Activated CD8-positive, alpha-beta memory T cell treated with anti-CD3 and anti-CD28 coated beads for 24 hours (primary cell): Measurements from ENCODE around the gene RETREG3.

Experiments used
- DNase-seq: peaks from one replicate; pipeline ENCODE4 v3.0.0-alpha.2; 2020

The RETREG3 gene

DNA sequence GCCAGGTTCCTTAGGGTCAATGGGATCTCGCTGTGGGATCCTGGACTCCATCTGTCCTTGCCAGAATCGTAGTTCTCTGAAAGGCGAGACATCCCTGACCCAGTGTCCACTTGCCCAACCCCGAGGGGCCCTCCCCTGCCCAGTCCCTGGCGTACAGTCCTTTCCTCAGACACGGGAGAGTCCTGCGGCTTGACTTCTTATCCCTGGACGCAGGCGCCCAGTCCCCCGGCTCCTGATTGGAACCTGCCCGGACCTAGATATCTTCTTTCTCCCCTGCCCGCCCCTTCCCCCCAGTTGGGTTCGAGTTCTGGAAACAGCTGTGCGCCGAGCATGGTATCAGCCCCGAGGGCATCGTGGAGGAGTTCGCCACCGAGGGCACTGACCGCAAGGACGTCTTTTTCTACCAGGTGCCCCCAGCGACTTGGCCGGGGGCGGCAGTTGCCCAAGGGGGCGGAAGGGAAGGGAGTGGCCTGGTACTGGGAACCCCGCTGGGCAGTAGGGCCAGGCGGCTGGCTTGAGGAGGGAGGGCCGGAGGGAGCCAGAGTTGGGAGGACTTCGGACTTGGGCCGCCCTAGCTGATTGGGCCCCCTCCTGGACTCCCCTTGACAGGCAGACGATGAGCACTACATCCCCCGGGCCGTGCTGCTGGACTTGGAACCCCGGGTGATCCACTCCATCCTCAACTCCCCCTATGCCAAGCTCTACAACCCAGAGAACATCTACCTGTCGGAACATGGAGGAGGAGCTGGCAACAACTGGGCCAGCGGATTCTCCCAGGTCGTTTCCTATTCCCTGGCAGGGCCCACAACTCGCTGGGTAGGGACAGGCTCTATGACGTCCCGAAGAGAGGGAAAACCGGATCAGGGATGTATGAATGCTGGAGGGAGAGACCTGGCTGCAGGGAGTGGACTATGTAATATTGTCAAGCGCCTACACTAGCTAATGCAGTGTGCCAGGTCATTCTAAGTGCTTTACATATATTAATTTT, 934 bp upstream of the RETREG3 start:
- peak; percentile 60 for DNase-seq

DNA sequence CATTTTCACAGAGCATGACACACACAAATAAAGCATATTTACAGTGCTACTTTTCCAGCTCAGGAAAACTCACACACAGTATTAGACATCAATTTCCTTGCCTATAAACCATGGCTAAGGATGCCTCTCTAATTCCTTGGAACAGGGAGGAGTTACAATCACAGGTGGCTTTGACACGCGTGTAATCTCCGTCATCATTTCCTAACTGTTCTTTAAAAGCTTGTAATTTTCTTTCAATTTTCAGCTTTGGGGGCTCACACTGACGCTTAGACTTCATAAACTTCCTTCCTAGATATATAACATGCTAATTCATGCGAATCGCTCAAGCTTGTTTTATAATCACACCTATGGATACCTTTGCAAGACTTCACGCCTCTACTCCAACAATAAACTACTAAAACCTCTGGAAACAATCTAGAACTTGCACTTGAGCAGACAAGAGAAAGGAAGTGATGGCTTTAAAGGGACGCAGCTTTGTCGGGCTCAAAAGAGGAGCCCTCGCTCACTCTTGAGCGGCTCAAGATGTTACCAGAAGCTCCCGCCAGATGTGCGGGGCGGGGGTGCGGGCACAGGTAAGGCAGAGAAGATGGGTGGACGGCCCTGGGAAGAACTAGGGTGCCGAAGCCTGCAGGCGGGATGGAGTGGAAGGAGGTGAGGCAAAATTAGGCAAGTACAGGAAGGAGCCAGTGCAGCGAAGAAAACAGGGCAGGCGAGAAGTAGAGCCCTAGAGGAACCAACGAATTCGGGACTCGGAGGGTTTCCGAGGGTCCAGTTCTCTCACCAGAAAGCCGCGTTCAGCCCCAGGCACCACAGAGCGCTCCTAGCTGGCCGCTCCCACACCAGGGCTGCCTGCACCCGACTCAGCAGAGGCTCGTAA, 631 bp downstream of the RETREG3 start:
- no peak for DNase-seq

DNA sequence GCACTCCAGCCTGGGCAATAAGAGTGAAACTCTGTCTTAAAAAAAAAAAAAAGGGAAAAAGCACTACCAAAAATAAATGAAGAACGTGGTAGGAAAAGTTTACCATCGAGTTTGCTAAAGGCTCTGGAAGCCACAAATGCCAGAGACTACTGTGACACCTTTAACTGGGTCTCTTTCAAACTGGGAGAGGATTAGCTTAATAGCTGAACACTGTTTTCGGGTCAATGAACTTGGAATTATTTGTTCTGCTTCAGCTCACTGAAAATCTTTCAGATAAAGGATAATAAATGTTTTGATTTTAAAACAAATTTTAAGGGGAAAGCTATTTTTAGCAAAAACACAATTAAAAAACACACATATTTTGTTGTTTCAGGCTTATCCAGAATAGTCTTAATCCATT, 1.4 kb downstream of the RETREG3 start:
- no peak for DNase-seq

DNA sequence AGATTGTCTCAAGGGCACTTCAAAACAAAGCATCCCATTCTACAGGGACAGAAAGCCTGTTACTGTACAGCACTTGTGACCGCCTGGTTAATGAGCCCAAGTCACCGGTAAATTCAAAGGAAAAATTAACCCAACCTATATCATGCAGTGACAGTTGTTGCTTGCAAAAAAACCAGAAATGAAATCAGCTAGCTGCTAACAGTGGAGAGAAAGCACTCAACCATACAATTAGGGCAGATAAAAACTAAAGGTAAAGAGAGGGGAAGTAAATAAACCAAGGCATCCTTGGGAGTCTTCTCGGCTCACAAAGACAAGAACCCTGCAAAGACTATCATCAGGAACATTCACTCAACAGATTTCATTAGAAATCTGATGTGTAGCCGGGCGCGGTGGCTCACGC, 5.9 kb downstream of the RETREG3 start:
- DNase-seq = no peak

DNA sequence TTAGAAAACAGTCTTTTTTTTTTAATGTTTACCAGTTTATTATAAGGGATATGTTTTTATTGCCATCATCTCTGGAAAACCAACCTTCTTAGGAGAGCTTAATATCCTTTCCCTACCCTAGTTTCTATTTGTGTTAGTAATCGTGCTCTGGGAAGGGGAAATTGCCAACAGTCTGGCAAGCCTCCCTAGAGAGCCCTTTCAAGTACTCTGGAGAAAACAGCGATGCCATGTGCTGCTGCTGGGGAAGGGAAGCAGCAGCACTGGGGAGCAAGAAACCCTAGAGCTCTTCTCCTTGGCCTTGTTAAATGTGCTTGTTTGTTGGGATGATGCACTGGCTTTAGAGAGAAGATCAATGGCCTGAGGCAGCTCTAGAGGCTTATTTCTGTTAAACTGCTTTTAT, 10.3 kb downstream of the RETREG3 start:
- no peak for DNase-seq

DNA sequence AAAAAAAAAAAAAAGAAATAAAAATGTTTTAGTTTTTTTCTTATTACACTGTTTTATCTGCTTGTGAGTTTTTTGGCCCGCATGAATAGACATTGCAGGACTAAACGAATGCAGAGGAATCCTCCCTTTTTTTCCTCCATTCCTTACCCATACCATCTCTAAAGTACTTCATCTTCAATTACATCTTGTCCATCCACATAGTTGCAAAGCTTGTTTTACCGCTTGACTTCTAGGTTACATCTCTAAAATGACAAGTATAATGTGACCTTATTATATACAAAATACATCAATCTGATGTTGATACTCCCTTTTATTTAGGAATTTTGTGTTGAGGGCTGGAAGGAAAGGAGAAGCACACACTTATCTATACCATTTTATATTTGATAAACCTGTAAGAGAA, 12.8 kb downstream of the RETREG3 start:
- no peak for DNase-seq

DNA sequence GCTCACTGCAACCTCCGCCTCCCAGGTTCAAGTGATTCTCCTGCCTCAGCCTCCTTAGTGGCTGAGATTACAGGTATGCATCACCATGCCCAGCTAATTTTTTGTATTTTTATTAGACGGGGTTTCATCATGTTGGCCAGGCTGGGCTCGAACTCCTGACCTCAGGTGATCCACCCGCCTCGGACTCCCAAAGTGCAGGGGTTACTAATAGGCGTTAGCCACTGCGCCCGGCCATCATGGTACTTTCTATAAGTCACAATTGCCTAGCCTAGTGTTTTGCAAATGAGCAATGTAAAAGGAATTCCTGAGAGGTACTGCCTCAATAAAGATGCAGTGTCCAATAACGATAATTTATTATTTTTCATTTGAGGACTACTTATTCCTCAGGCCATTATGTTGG, 17.8 kb downstream of the RETREG3 start:
- DNase-seq = no peak

DNA sequence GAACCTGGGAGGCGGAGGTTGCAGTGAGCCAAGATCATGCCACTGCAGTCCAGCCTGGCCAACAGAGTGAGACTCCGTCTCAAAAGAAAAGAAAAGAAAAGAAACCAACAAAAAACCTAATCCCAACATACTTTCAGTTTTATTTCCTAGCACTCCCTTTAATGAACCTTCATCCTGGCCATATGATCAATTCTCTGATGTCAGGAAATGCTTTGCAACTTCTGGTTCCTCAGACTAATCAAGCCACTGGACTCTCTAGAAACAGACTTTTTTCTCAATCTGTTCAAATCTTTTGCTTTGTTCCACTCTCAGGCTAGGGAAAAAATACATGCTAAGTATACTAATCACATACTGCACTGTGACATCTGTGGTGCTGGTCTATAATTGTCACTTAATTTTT, 18.3 kb downstream of the RETREG3 start:
- no peak for DNase-seq

DNA sequence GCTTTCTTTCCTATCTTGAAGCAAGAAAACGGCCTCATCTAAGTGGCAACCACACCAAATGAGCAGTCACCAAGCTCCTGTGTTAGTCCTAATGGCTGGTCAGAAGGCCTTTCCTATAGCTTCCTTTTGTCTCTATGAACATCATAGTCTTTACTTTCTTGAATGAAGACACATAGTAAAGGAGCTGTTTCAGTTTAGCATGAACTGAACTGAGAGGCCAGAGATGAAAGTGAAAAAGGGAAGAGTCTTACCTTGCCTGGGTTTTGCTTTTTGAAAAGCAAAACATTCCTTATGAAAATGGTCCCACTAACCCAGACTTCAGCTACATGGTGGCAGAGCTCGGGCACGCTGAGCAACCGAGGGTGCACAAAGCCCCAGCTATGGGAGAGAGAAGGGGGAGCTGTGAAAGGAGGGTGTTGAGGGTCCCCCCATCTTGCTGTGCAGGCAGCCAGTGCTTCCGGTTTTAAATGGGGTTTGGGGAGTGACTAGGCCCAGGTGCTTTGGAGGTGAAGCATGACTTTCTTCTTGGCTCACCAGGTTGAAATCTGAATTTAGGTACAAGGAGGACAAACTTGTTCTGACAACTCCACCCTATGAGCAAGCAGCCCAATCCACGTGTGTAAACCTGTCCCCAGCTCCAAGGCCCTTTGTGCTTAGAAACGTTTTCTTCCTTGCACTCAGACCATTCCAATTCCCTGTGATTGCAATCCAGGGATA, 22.5 kb downstream of the RETREG3 start:
- DNase-seq = no peak

DNA sequence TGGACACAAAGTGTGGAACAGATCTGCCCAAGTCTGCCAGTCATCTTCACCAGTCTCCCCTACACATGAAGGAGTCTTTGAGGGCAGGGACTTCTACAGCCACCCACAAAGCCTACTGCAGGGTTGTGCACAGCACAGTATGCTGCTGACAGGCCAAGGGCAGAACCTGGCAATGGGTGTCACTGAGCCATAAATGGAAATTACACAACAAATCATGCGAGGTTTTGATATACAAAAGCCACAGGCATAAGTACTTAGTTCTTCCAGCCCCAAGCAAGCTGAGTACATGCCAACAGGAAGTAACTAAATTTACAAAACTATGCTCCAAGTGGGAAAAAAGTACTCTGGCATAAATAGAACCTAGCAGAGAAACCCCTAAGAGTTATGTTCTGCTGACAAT, 23.8 kb downstream of the RETREG3 start:
- DNase-seq = no peak

DNA sequence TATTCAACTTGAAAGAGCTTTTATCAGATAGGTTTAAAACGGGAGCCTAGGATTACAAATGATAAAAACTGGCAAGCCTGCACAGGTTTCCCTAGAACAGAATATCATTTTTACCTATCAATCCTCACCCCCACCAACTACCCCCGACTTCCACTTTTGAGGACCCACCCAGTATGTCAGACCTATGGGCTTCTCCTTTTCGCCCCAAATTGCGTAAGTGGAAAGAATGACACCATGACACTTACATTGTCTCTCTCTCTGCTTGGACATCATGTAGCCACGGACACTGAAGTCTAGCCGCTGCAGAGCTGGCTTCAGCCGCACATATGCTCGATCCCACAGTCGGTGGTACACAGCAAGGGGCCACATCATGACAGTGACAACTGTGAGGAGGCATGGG, 24.3 kb downstream of the RETREG3 start:
- no peak for DNase-seq

DNA sequence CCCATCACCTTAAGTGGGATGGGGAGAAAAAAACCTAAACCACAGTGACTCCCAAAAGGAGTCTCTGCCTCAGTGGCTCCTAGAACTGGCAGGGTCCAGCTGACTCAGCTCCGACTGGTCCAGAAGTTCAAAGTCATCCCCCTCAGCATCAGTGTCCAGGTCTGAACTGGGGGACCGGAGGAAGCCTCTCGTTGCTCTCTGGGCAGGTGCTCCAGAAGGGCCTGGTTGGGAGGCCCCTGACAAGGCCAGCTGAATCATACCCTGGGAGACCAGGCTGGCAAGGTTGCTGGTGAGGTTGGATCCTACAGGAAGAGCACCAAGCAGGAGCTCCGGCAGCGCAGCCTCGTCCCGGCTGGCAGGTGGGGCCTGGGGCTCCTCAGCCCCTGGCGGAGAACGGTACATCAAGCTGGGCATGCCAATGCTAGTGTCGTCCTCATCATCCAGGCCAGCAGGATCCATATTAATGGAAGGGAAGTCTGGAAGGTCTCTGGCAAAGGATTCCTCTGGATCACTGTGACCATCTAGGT, 27.4 kb downstream of the RETREG3 start:
- DNase-seq = no peak

DNA sequence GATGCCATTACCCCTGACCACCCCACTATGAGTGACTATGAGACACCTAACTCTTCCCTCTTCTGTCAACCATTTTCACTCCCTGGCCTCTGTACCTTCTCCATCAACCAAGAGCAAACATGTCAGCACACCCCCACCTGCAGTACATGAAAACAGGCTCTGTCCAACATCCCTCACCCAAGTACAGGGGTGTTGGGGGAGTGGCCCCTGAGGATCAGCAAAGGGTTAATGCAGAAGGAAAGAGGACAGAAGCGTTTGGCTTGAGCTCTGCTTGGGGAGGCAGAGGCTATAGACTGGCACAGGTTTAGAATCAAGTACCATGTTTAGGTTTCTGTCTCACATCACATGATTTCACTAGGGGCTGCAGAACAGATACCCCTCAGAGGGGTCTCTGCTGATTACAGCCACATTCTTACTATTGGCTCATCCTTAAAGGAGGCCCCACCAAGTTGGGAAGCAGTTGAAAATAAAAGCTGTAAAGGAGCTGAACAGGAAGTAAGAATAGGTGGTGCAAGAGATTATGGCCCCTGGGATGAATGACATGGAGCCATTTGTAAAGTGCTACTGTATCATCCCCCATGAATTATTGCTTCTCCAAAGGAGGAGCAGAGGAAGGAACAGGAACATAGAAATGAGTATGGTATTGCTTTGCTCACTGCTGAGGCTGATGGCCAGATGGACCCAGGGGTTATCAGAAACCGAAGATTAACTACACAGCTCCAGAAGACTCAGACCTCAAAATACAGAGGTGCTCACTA, 29.2 kb downstream of the RETREG3 start:
- no peak for DNase-seq

DNA sequence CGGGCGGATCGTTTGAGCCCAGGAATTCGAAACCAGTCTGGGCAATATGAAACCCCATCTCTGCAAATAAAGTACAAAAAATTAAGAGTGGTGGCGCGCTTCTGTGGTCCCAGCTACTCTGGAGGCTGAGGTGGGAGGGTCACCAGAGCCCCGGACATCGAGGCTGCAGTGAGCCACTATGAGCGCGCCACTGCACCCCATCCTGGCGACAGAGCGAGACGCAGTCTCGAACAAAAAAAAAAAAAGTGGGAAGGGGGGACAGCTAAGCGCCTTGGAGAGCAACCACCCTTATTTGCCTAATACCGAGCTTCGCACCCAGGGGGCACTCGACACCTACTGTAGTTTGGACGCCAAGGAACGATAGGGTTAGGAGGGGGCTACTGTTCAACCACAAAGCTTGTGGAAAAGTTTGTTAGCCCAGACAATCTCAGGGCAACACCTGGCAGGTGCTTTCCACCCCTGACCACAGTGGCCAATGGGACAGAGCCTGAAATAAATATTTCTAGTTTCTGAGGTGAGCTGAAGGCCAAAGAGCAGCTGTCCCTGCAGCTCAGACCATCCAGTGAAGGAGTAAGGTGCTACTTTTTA, 30.8 kb downstream of the RETREG3 start:
- DNase-seq = peak; percentile 88

DNA sequence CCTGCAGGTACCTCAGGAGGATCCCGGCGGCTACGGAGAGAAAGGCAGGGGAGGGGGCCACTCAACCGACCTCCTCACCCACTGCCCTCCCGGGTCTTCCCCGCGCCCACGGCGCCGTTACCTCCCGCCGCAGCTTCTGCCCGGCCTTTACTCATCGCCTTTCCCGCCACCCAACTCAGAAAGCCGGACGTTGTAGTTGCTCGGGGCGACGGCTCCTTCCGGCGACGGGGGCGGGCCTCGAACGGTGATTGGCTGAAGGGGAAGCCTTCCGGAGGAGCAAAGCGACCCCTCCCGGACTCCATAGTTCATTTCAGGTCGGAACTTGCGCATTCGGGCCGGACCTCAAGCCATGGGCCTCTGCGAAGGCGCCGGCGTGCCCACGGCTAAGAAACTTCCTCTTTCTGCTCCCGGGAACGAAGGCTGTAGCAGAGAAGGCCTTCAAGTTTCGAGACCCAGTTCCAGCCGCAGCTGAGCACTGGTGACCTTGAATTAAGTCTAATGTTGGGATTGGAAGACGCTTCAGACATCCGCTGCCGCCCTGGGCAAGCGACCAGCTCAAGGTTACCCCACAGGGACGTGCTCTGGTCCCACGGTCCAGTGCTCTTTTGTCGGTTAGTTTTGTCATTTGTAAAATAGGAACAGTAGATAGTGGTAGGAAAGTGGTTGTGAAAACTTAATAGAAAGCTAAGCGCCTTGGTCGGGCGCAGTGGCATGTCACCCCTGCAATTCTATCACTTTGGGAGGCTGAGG, 31.5 kb downstream of the RETREG3 start, which contains the start of gene PSMC3IP:
TSS of gene PSMC3IP (minus strand) at position 198 of the 750 bp plus-strand sequence. CDS start at position 155, 43 bp downstream.
- peak; percentile 96 for DNase-seq

DNA sequence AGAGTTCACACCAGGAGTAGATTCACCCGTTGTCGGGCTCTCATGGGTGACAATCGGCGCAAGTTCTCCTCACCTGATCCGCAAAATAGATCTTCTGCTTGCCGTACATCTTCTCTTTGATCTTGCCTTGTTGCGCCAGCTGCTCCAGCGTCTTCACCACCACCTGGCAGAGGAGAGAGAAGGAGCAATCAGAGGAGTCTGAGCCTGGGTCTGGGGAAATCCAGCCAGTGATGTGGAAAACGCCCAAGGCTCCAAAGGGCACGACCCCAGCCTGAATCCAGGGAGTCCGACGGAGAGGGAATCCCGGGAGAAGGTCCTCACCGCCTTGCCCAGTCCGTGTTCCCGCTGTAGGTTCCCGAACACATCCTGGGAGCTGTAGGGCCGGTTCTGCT, 32.0 kb downstream of the RETREG3 start:
- no peak for DNase-seq

DNA sequence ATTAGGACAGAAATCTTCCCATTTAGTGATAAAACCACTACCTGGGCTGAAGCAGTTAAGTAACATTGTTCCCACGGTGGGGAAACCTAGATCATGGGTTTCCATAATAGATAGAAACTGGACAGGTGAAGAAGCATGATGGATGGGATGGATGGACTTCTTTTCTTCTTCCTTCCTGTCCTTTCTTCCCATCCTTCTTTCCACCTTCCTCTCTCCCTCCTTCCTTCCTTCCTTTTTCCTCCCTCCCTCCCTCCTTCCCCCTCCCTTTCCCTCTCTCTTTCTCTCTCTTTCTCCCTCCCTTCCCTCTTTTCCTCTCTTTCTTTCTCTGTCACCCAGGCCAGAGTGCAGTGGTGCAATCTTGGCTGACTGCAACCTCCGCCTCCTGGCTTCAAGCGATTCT, 34.7 kb downstream of the RETREG3 start:
- DNase-seq = no peak

DNA sequence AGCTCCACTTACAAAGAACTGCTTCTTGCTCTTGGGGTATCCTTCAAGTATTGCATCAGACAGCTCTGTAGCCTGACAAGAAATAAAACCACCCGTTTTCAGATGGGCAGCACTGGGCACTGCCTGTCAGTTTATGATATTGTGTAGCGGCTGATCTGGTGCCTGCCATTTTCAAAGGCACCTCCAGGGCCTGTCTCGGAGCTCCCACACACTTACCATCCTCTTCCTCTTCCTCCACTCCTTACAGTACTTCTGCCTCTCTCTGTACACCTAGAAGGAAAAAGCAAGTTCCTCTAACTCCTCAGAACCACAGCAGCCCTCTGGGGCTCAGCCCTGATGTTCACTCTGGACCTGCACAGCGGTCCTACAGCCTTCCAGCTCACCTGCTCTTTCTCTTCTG, 36.1 kb downstream of the RETREG3 start:
- DNase-seq = no peak

DNA sequence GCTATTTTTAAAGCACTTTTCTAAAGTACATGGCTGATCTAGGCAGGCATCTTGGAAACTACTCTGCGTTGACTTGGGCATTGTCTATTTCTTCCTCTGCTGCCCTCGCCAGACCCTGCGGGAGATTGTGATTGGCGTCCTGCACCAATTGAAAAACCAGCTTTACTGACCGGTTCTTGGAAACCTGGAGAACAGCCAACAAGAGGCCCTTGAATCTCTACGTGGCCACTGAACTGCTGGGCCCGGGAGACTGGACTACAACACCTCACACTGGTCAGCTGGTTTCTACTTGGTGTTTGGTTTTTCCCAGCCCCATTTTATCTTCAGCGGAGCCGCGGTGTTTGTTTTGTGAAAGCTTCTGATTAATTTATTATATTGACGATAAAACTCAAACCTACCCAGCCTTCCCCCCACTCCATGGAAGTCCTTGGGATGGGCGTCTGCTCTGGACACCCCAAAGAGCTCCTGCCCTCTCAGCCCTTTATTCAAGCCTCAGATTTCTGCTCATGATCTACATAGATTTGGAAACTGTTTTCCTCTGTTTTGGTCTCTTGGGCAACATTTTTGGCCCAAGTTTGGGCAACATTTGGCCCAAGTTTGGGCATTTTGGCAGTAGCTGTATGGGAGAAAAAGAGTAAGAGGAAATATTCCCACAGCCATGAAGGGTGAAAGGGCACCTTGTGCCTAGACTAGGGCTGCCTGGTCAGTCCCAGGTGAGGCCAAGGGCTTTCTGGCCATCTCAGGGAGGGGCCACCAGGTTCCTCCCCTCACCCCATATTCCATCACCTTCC, 37.5 kb downstream of the RETREG3 start:
- DNase-seq = no peak
